ENCODE data around the gene SLC45A1.

The SLC45A1 gene

DNA sequence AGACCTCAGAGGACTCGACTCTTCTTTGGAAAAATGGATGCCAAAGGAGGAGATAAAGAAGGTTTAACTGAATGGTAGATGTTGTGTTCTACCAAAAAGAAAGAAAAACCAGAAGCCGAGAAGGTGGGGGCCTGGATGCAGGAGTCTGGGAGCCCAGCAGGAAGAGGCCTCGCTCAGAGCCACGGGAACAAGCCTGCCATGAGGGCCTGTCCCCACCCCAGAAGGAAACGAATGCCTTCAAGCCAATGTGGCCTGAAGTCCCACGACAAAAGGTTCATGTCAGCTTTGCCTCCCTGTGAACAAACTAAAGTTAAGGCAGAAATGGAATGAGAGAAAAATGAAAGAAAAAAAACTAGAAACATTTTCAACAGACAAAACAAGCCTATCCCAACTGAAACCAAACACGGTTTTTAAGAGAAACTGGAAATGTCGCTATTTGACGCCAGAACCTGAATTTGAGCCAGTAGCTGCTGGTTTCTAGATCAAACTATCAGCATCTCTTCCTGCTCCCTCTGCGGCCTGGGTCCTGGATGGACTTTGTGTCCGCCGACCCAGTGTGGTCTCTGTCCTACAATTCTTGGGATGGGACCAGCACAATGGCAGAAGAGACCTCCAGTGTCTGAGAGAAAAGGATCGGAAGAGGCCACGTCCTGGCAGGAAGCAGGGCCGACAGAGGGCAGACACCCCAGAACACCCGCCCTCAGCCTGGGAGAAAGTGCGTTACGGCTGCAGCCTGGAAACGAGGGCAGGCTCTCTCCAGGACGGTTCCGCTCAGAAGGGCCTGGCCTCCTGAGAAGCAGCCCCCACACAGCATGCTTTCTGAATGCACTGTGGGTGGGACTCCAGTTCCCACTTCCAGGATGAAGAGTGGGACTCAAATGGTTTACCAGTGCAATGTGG lies 35.2 kb downstream of the SLC45A1 start:
- no peak for DNase-seq (ENCODE audit: low read depth)

DNA sequence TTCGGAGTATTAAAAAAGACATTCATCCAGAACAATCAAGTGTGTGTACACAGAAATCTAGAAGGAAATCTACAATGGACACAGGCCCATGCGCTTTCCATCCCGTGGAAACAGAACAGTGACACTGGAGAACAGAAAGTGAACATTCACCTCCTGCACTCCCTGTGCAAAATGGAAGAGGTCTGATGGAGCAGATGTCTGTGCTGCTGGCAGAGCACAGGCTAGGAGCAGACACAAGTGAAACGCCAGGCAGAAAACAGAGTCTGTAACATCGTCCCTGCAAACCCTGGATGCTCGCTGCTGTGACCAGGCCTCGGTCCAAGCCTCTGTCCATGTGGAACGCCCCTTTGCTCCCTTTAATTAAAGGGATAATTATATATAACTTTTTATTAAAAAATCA lies 36.1 kb downstream of the SLC45A1 start:
- no peak for DNase-seq (ENCODE audit: low read depth)

DNA sequence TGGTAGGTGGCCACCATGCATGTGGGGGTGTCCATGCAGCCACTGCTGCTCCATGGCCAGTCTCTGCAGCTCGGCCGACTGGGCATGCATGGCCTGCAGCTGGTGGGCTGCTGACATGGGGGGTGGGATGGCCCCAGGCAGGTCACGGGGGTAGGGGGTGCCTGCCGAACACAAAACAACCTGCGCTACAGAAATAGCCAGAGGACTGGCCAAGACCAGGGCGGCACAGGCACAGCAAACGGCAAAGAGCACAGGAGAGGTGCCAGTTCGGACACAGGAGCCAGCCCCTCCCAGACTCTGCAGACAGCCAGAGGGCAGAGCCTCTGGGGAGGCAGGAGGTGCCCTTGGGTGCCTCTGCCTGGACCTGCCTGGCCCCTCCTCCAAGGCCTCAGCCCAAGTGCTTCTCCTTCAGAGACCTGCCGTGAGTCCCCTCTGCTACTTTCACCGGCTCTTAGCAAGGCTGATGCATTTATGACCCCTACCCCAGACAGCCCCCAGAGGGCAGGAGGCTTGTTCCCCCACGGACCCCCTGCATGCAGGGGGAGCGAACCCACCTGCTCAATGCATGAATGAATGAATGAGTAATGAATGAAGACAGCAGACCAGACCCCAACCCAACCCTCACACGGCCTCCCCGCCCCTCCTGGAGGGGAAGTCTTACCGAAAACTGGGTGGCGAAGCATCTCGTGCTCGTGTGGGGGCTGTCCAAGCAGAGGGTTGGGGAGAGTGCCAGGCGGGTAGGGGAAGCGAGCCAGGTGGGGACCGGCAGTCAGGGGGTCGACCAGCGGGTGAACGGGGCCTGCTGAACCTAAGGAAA lies 37.7 kb downstream of the SLC45A1 start:
- no peak for DNase-seq (ENCODE audit: low read depth)

DNA sequence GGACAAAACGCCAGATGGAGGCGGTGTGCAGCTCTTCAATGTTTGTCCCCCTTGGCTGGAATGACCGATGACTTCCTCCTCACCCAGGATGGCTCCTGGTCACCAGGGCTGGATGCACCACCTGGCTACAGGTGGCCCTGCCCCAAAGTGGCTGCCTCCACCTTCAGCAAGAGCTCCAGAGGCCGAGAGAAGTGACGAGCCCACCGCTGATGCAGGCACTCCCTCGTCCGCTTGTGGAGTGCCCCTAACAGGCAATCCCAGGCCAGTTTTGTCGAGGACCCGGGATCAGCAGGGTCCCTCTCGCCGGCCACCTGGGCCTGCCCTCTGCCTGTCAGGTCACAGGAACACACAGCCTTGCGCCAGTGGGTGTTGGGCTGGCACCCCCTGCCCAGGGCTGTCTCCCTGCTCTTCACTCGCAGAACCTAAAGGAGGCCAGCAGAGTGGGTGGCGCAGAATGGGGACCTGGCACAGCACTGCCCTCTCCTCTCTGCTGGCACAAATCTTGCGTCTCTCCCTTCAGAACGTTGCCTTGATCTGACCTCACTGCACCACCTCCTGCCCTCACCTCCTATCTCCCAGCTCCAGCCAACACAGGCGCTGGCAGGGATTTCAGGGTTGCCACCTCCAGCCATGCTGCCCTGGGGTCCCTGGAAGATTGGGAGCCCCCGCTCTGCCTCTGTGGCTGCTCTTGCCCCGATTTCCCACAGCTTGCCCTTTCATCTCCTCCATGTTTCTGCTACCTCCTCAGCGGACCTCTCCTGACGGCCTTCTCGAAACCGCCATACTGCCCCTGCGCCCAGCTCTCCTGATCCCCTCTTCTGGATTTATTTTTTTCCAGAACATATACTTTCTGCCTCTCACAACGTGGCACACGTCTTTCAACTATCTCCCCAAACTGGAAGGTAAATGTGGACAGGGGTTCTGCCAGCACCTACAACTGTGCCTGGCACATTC lies 38.6 kb downstream of the SLC45A1 start:
- DNase-seq (ENCODE audit: low read depth) = no peak

DNA sequence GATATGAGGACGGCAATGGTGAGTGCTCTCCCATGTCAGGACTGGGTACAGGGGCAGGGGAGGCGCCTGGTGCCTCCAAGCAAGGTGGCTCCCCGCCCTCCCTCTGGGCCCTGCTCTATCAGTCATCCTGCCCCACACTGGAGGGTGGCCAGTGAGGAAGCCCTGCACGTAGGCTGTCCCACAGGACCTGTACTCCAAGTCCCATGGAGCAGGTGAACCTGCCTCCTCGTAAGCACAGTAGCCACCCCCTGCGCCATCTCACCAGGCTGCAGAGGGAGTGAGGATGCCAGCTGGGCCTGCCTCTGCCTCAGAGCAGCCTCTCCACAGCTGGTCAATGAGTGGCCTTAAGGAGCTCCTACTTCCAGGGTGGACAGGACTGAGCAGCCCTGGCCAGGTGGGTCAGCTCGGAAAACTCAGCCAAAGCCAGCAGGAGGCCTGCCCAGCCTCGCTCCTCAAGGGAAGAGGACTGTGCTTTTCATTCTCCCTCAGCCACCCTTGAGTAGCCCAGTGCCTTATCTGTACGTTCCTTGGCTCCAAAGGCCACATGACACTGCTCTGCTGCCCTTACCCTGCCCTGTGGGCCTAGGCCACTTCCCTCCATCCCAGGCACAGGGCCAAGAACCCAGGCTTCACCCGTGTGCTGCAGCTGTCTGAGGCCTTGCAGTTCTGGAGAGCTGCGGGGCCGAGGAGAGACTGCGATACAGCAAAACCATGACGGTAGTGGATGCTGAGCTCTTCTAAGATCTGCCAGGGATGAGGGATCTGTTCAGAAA lies 39.6 kb downstream of the SLC45A1 start:
- DNase-seq (ENCODE audit: low read depth) = no peak

DNA sequence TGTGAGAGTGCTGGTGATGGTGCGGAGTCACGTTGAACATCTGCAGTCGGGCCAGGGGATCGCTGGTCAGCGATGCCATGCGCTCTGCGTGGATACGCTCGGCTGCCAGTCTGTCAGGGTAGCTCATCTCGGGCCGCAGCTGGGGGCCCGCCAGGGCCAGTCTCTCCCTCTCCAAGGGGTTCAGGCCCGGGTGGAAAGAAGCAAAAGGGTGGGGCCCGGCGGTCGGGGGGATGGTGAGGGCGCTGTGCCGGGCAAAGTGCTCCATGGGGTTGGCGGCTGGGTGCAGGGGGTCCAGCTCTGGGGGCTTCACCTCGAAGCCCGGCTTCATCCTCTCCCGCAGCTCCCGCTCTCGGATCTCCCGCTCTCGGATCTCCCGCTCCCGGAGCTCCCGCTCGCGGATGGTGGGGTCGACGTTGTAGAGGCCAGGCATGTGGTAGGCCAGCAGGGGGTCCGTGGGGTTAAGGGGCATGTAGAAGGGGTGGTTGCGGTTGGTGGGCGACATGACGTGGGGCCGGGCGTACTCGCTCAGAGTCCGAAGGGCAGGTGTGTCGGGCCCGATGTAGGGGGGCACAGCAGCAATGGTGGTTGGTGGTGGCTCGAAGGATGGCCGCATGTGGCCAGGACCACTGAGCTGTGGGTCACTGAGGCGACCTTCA lies 40.5 kb downstream of the SLC45A1 start:
- DNase-seq (ENCODE audit: low read depth) = no peak

DNA sequence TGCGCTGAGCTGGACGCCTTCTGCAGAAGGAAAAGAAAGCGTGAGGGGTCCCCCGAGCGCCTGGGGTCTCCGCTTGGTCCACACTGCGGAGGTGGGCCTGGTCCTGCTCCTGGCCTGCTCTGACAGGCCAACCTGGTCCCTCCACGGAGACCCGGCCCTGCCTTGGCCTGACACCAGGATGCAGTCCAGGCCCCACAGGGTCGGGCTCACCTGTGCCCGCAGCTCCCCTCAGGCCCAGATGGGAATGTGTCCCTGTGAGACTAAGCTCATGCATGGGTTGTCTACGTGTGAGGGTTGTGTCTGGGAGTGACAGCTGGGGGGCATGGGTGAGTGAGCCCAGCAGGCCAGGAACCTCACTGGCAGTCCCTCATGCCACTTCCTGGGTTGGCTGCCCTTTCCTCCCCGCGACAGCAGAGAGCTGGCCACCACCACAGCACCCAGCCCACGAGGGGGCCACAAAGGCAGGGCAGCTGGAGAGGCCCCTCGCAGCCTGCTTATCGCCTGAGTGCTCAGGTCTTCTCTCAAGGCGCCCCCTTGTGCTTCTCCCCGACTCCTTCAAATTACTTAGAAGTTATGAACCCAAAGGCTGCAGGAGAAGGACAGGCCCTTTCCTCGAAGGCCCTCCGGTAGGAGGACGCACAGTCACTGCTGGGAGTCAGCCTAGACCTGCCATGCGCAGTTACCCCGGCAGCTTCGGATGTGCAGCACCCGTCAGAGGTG lies 41.1 kb downstream of the SLC45A1 start:
- DNase-seq (ENCODE audit: low read depth) = no peak

DNA sequence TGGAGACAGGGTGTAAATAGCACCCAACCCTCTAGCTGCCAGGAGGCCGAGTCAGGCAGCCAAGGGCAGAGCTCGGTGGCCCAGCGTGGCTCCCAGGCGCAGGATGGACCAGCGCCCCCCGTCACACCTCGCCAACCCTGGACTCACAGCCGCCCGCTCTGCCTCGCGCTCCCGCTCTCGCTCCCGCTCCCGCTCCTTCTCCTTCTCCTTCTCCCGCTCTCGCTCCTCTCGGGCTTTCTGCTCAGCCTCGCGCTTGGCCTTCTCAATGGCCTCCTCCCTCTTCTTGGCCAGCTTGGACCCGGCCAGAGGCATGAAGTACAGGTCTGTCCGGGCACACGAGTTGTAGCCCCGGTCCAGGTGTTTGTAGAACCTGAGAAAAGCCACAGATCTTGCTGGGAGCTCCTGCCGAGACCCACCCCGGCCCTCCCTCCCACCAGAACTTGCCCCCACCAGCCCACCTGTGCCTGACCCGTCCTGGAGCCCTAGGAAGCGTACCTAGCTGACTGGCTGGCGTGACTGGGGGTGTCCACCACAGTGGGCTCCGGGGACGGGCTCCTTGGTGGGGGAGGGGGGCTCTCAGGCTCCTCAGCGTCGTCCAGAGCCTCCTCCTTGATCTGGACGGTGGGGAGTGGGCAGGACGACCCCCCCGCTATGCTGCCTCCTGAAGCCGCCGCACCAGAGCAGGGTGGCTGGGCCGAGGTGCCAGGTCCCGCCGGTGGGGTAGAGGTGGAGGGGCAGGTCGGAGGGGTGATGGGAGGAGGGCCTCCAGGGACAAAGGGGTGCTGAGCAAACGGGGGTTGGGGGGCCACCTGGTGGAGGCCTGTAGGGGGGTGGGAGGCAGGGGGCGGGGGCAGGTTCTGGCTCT lies 41.9 kb downstream of the SLC45A1 start:
- DNase-seq (ENCODE audit: low read depth) = no peak

DNA sequence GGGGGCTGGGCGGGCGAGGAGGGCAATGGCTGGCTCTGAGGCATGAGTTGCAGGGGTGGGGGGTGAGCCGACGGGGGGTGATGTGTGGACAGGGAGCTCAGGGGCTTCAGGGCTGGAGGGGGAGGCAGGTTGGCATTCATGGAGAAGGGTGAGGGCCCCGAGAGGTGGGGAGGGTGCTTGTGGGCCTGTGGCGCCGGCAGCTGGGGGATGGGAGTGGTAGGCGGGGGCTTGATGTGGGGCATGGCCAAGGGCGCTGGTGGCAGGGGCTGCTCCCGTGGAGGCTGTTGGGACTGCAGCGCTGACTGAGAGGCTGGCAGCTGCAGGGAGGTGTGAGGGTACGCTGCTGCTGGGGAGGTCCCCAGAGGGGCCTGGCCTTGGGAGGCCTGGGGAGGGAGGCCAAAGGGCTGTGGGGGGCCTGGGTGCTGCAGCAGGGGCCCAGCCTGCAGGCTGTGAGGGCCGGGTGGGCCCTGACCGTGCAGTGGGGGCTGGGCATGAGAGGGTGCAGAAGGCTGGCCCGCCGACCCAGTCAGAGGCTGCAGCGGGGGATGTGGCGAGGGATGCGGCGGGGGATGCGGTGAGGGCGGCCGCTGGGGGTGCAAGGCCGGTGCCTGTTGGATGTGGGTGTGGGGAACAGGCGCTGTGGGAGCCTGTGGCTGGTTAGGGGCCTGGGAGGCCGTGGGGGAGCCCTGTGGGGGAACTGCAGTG lies 42.7 kb downstream of the SLC45A1 start:
- no peak for DNase-seq (ENCODE audit: low read depth)

DNA sequence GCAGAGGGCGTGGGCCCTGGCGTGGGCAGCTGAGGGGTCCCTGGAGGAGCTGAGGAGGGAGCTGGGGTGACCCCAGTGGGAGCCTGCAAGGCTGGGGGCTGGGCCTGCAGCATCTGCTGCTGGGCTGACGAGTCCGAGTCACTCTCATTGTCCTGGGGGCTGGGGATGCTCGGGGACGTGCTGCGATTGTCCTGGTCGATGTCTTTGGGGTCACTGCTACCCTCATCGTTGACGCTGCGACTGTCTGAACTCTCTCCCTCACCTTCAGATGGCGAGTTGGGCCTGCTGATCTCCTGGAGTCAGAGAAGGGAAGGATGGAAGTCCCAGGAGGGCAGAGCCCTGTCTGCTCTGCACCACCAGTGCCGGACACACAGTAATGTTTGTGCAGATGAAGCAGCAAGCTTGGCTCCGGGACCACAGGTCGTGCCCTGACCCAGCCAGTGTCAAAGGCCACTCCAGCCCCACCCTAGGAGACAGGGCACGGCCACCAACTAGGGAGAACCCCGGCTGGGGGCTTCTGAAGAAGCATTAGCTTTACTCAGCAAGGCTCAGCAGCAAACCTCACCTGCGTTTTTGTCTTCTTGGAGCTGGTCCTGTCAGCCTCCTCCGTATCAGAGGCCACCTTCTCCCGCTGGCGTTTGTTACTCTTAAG lies 43.4 kb downstream of the SLC45A1 start:
- DNase-seq (ENCODE audit: low read depth) = no peak

DNA sequence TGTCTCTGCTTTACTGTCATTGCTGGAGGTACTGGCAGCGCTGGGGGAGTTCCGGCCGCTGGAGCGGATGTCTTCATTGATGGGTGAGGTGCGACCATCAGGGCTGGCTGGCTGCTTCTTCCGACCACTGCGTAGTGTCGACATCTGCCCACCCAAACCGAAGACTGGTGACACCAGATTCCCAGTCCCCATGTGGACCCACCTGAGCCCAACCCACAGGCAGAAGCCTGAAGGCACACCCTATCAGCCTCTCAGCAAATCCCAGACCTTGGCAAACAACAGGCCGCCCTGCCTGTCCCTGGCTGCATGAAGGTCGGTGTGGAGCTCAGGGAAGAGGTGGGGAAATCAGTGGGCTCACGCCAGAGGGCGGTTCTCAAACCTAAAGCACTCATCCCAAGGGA lies 44.8 kb downstream of the SLC45A1 start:
- DNase-seq (ENCODE audit: low read depth) = no peak

DNA sequence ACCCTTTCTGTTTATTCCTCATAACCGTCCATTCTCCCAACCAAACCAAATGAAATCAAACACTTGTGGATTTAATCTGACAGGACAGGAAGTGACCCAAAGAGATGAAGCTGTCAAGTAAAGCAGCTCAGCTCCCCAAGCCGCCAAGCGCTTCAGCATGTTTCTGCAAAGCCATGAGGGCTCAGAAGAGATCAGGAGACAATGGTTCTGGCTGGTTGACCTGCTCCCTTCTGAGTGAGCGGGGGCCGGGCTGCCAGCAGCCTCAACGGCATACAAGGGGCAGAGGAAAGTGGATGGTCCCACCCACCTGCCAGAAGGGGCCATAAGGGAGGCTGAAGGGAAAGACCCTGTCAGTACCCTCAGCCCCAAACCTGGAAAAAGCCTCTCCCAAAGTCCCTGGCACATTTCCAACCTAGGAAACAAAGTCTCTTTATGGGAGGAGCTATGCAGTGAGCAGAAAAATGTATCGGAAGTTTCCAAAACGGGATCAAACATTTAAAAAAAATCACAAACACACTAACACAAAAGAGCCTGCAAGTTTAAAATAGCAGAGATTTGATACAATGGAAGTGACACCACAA lies 45.4 kb downstream of the SLC45A1 start:
- no peak for DNase-seq (ENCODE audit: low read depth)

DNA sequence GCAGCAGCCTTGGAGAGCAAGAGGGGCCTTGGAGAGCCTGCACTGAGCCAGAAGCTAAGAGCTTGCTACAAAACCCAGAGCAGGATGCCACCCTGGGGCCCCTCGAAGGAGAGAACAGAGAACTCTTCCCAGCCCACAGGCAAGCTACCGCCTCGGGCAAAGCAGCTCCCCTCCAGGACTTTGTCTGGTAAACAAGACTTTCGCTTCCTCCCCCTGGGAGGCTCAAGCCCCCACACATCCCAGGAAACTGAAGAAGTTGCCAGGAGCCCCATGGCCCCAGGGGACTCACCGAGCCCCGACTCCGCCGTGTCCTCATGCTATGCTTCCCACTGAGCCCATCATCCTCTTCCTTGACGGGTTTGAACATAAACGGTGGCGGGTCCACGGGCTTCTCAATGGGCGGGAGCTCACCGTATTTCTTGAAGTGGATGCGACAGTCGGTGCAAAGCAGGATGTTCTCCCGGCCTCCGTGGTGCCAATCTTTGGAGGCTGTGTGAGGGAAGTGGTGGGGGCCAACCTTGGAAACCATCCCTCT lies 45.9 kb downstream of the SLC45A1 start:
- DNase-seq (ENCODE audit: low read depth) = no peak

DNA sequence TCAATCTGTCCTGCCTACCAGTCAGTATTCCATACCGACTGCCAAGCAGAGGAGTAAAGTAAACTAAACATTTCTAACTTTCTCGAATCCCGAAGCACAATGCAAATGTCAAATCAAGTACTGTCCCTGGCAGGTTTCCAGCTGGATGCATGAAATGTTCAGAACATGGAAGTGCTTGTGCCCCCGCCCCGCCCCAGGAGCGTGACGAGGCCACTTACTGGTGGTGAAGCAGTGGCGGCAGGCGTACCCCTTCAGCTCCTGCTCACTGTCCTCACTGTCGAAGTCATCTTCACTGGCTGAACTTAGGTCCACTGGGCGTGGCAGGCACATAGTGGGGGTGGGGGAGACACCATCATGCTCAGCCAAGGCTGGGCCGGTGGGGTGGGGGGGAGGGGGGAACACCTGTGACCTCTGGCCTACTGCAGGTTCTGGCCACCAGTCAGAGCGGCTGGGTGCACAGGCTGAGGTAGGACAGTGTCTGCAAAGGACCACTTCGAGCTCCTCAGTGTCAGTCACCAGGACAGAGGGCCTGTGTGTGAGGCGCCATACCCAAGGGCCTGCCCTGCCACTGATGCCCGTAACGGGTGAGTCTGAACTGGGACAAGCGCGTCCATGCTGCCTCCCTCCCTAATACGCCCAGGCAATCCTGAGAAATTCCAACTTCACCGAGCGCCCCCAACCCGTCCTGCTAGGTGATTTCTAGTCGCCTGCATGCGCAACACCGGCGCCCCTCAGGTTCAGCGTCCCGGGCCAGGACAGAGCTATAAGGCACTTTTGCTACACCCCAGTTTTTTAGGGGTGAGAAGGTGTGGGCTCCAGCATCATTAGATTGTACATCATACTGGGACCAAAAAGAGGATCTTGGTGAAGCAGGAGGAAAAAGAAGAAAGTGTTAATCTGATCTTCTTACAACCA lies 46.9 kb downstream of the SLC45A1 start:
- DNase-seq (ENCODE audit: low read depth) = no peak

DNA sequence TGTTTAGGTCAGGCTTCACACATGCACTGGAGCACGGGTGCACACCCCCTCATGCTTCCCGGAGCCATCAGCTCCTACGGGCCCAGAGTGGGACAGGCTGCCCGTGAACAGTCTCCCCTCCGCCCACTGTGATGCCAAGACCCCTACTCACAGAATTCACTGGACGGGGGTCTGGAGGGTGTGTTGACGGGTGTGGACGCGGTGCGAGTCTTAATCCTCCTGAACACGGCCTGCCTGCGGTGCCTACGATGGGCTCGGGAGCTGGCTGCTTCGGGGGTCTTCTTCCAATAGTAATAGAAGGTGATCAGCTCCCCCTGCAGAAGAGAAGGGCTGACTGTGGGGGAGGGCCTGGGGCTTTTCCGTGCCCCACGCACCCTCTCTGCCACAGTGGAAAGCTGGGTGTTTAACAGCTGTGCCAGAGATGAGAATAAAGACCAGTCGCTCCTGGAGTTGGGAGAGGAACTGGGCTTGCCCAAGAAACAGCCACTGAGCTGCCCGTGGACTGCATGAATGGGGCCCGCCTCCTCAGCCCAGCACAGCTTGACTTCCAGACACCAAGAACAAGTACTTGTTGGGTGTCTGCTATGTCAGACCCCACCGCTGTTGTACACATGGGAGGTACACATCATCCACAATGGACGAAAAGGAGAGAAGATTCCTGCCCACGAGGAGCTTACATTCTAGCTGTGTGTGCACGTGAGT lies 47.9 kb downstream of the SLC45A1 start:
- DNase-seq (ENCODE audit: low read depth) = no peak

Measured in EH (cell line).